H1 (cell line): Measurements from ENCODE around the gene PCDHGB7. TPM values are rescaled to one million over a fixed set of nuclear protein-coding genes. Genes with fewer than 3 reads are reported as not detected.

ENCODE experiments used
- CTCF ChIA-PET: fragments of 300-600 bp; sonication (Branson Sonifier 250); formaldehyde crosslinking; loops from one replicate; lab custom pipeline; 2021; ENCODE audit not compliant: partially characterized antibody; lab: Charles Lee
- POLR2A ChIA-PET: fragments of 300-600 bp; sonication (Branson Sonifier 250); formaldehyde crosslinking; loops from one replicate; lab custom pipeline; 2021; ENCODE audit warnings: inconsistent platforms; ENCODE audit not compliant: partially characterized antibody; lab: Charles Lee
- DNase-seq, 2 experiments: peaks; one replicate each; pipeline versions ENCODE4 v3.0.0 to v3.0.0-alpha.2; 2010 to 2022; ENCODE audit warnings: low spot score in 2 of 2, low read depth in 1 of 2, mixed read lengths in 1 of 2
- FAIRE-seq: peaks from 2 replicates; lab custom pipeline; 2011; peaks lifted over from hg19 to GRCh38; lab: Jason Lieb, UNC
- H2AFZ ChIP-seq: 2 replicates; pipeline ENCODE4 v1.8.1; 2012; ENCODE audit warnings: low read length, inconsistent platforms
- H2AK5ac ChIP-seq: 2 replicates; pipeline ENCODE4 v1.6.1; 2013; ENCODE audit warnings: low read depth, low read length
- H2BK120ac ChIP-seq: replicated peaks from 2 replicates; pipeline ENCODE3; 2013; ENCODE audit warnings: low read depth, low read length, inconsistent platforms
- H2BK12ac ChIP-seq: 2 replicates; pipeline ENCODE4 v1.6.1; 2013; ENCODE audit warnings: low read depth, low read length
- H2BK15ac ChIP-seq: 2 replicates; pipeline ENCODE4 v1.6.1; 2013; ENCODE audit warnings: low read length
- H2BK20ac ChIP-seq: 2 replicates; pipeline ENCODE4 v1.6.1; 2013; ENCODE audit warnings: low read length
- H2BK5ac ChIP-seq: 2 replicates; pipeline ENCODE4 v1.6.1; 2013; ENCODE audit warnings: low read depth, low read length
- H3K14ac ChIP-seq: 2 replicates; pipeline ENCODE4 v1.6.1; 2013; ENCODE audit warnings: inconsistent platforms; ENCODE audit not compliant: insufficient read length
- H3K18ac ChIP-seq: 2 replicates; pipeline ENCODE4 v1.6.1; 2013; ENCODE audit warnings: low read length; ENCODE audit errors: extremely low read depth
- H3K23ac ChIP-seq: 2 replicates; pipeline ENCODE4 v1.6.1; 2013; ENCODE audit warnings: inconsistent platforms; ENCODE audit not compliant: insufficient read length
- H3K23me2 ChIP-seq: 2 replicates; pipeline ENCODE4 v1.6.1; 2013; ENCODE audit warnings: low read depth, low read length
- H3K27ac ChIP-seq: 2 replicates; pipeline ENCODE4 v1.6.1; 2011; ENCODE audit warnings: low read depth, low read length, inconsistent platforms
- H3K27me3 ChIP-seq, 4 experiments: replicated peaks in 1 of 4; 1 replicate in 1 of 4; 2 replicates in 3 of 4; pipeline versions ENCODE4 v1.6.1 to v1.8.1; 2011 to 2013; ENCODE audit warnings: low read length in 3 of 4, mild to moderate bottlenecking in 3 of 4, inconsistent platforms in 2 of 4, mixed read lengths in 2 of 4, moderate library complexity in 1 of 4; ENCODE audit not compliant: control insufficient read depth in 3 of 4, insufficient read depth in 3 of 4; ENCODE audit errors: extremely low read depth in 1 of 4
- H3K36me3 ChIP-seq, 4 experiments: 2 replicates each; pipeline versions ENCODE4 v1.6.1 to v1.8.1; 2011 to 2013; ENCODE audit warnings: mild to moderate bottlenecking in 4 of 4, low read length in 3 of 4, moderate library complexity in 2 of 4, control low read depth in 1 of 4, inconsistent platforms in 1 of 4; ENCODE audit not compliant: insufficient read depth in 4 of 4, control insufficient read depth in 2 of 4
- H3K4ac ChIP-seq: replicated peaks from 2 replicates; pipeline ENCODE3; 2013; ENCODE audit warnings: low read length, low read depth, mixed read lengths, inconsistent platforms; ENCODE audit not compliant: insufficient read length
- H3K4me1 ChIP-seq, 4 experiments: replicated peaks in 1 of 4; 1 replicate in 1 of 4; 2 replicates in 3 of 4; pipeline versions ENCODE4 v1.6.1 to v1.8.1; 2011 to 2013; ENCODE audit warnings: low read length in 3 of 4, inconsistent platforms in 2 of 4, mixed read lengths in 1 of 4; ENCODE audit not compliant: insufficient read depth in 4 of 4, control insufficient read depth in 3 of 4
- H3K4me2 ChIP-seq, 2 experiments: 2 replicates each; pipeline versions ENCODE4 v1.6.1 to v1.8.1; 2011 to 2013; ENCODE audit warnings: low read depth in 2 of 2, low read length in 2 of 2, control low read depth in 1 of 2, inconsistent platforms in 1 of 2, mild to moderate bottlenecking in 1 of 2; ENCODE audit not compliant: insufficient read depth in 1 of 2
- H3K4me3 ChIP-seq, 4 experiments: fragments of 200-600, 300-600 bp in 1 of 4; sonication (generic), shearing (Covaris generic), sonication (Bioruptor Twin) in 1 of 4; 2 replicates each; pipeline versions ENCODE4 v1.5.1 to v1.8.1; 2011 to 2016; ENCODE audit warnings: low read length in 4 of 4, low read depth in 3 of 4, control low read depth in 2 of 4, inconsistent platforms in 2 of 4, mild to moderate bottlenecking in 2 of 4, mixed read lengths in 1 of 4, moderate library complexity in 1 of 4; ENCODE audit not compliant: insufficient read depth in 2 of 4; ENCODE audit errors: extremely low read depth in 1 of 4
- H3K56ac ChIP-seq: replicated peaks from 2 replicates; pipeline ENCODE3; 2013; ENCODE audit warnings: low read depth, mild to moderate bottlenecking, mixed read lengths, low read length, inconsistent platforms; ENCODE audit not compliant: insufficient read length
- H3K79me1 ChIP-seq: 2 replicates; pipeline ENCODE4 v1.6.1; 2013; ENCODE audit warnings: low read depth, low read length, control low read depth
- H3K79me2 ChIP-seq, 2 experiments: 2 replicates each; pipeline versions ENCODE4 v1.6.1 to v1.8.1; 2012 to 2013; ENCODE audit warnings: low read length in 2 of 2, mild to moderate bottlenecking in 2 of 2, inconsistent platforms in 1 of 2; ENCODE audit not compliant: insufficient read depth in 2 of 2, control insufficient read depth in 1 of 2
- H3K9ac ChIP-seq, 4 experiments: replicated peaks in 1 of 4; 1 replicate in 1 of 4; 2 replicates in 3 of 4; pipeline versions ENCODE4 v1.6.1 to v1.8.1; 2011 to 2013; ENCODE audit warnings: low read depth in 3 of 4, low read length in 3 of 4, control low read depth in 2 of 4, mild to moderate bottlenecking in 2 of 4, moderate library complexity in 2 of 4, inconsistent platforms in 1 of 4; ENCODE audit errors: extremely low read depth in 1 of 4
- H3K9me3 ChIP-seq, 2 experiments: 2 replicates each; pipeline versions ENCODE4 v1.6.1 to v1.8.1; 2012 to 2013; ENCODE audit warnings: mild to moderate bottlenecking in 2 of 2, moderate library complexity in 2 of 2, control low read depth in 1 of 2, inconsistent platforms in 1 of 2, low read depth in 1 of 2, low read length in 1 of 2, mixed read lengths in 1 of 2; ENCODE audit not compliant: insufficient read depth in 2 of 2
- H4K20me1 ChIP-seq, 2 experiments: replicated peaks in 1 of 2; 2 replicates each; pipeline versions ENCODE3 to v1.8.1; 2011 to 2013; ENCODE audit warnings: inconsistent platforms in 2 of 2, low read length in 2 of 2, mild to moderate bottlenecking in 1 of 2; ENCODE audit not compliant: insufficient read depth in 2 of 2, control insufficient read depth in 1 of 2
- H4K5ac ChIP-seq: 2 replicates; pipeline ENCODE4 v1.6.1; 2013; ENCODE audit warnings: low read length, low read depth, mixed read lengths, inconsistent platforms; ENCODE audit not compliant: insufficient read length
- H4K8ac ChIP-seq: 2 replicates; pipeline ENCODE4 v1.8.0; 2013; ENCODE audit warnings: mild to moderate bottlenecking, moderate library complexity, low read length, inconsistent platforms; ENCODE audit not compliant: insufficient read depth; ENCODE audit errors: extremely low read depth
- H4K91ac ChIP-seq: replicated peaks from 2 replicates; pipeline ENCODE3; 2013; ENCODE audit warnings: low read length, mixed read lengths, inconsistent platforms; ENCODE audit not compliant: insufficient read length
- BACH1 ChIP-seq: IDR thresholded peaks from 2 replicates; pipeline ENCODE4 v1.6.1; 2012; ENCODE audit warnings: low read length, improper control_type of control experiment
- BCL11A ChIP-seq, 2 experiments: IDR thresholded peaks; one replicate each; pipeline ENCODE4 v1.6.1; 2011; ENCODE audit warnings: low read depth in 2 of 2, low read length in 2 of 2, mild to moderate bottlenecking in 2 of 2
- CEBPB ChIP-seq: IDR thresholded peaks from 2 replicates; pipeline ENCODE4 v1.6.1; 2012; ENCODE audit warnings: low read depth, low read length
- GABPA ChIP-seq: IDR thresholded peaks from 2 replicates; pipeline ENCODE4 v1.6.1; 2011; ENCODE audit warnings: mild to moderate bottlenecking, low read length, moderate library complexity, borderline replicate concordance; ENCODE audit not compliant: insufficient read depth
- JUN ChIP-seq: IDR thresholded peaks from 2 replicates; pipeline ENCODE4 v1.6.1; 2011; ENCODE audit warnings: low read depth, mild to moderate bottlenecking, improper control_type of control experiment, low read length
- POLR2A ChIP-seq, 2 experiments: IDR thresholded peaks; 1 replicate in 1 of 2; 2 replicates in 1 of 2; pipeline ENCODE4 v1.6.1; 2011; ENCODE audit warnings: low read depth in 2 of 2, low read length in 2 of 2, mild to moderate bottlenecking in 2 of 2; ENCODE audit errors: control extremely low read depth in 1 of 2
- POLR2AphosphoS5 ChIP-seq: IDR thresholded peaks from 2 replicates; pipeline ENCODE4 v1.6.1; 2011; ENCODE audit warnings: low read depth, low read length
- RAD21 ChIP-seq, 2 experiments: IDR thresholded peaks in 1 of 2; conservative IDR thresholded peaks in 1 of 2; 2 replicates each; pipeline ENCODE4 v1.6.1; 2011; ENCODE audit warnings: low read depth in 2 of 2, low read length in 2 of 2, improper control_type of control experiment in 1 of 2, inconsistent platforms in 1 of 2, mild to moderate bottlenecking in 1 of 2, moderate library complexity in 1 of 2
- RBBP5 ChIP-seq: IDR thresholded peaks from 2 replicates; pipeline ENCODE4 v1.7.1; 2012; ENCODE audit warnings: low read depth, mild to moderate bottlenecking, inconsistent platforms, low read length, moderate library complexity, borderline replicate concordance
- RFX5 ChIP-seq: IDR thresholded peaks from 2 replicates; pipeline ENCODE4 v1.6.1; 2011; ENCODE audit warnings: low read depth, low read length, improper control_type of control experiment, borderline replicate concordance
- SIN3A ChIP-seq, 2 experiments: IDR thresholded peaks in 1 of 2; conservative IDR thresholded peaks in 1 of 2; 2 replicates each; pipeline ENCODE4 v1.6.1; 2011 to 2012; ENCODE audit warnings: low read length in 2 of 2, improper control_type of control experiment in 1 of 2, low read depth in 1 of 2, mild to moderate bottlenecking in 1 of 2
- SIRT6 ChIP-seq: IDR thresholded peaks from one replicate; pipeline ENCODE4 v1.7.1; 2012; ENCODE audit warnings: low read length, inconsistent platforms
- ZNF274 ChIP-seq: IDR thresholded peaks from 2 replicates; pipeline ENCODE4 v1.7.0; 2012; ENCODE audit warnings: low read length, borderline replicate concordance; ENCODE audit errors: extremely low read depth
- WGBS, 2 experiments: shearing (Covaris generic) in 1 of 2; methylation state at CpG; one replicate each; pipeline versions ENCODE4 v1.1.6 to v1.1.7; 2013 to 2015; ENCODE audit warnings: low lambda C conversion rate in 2 of 2, mixed read lengths in 2 of 2, inconsistent platforms in 1 of 2, low coverage in 1 of 2, missing lambda C conversion rate in 1 of 2; ENCODE audit not compliant: insufficient replicate concordance in 2 of 2, insufficient coverage in 1 of 2, insufficient read length in 1 of 2; ENCODE audit errors: extremely low coverage in 1 of 2, missing lambda C conversion rate in 1 of 2; 5-methylcytosine and 5-hydroxymethylcytosine counted together
- polyA plus RNA-seq, 7 experiments: library from polyadenylated mRNA; depleted of rRNA in 3 of 7; stranded (reverse) in 5 of 7; unstranded in 2 of 7; fragments of >200 nt in 5 of 7; fragments of 200-250 nt in 2 of 7; gene quantifications; 1 replicate in 5 of 7; 2 replicates in 1 of 7; 4 replicates in 1 of 7; pipeline versions ENCODE4 v1.2.1 to v1.2.3, GENCODE V29; 2011 to 2013; ENCODE audit warnings: missing spikeins in 2 of 7, mixed read lengths in 2 of 7
- total RNA-seq: library from RNA; stranded (reverse); fragmentation: NEBNext Ultra II Directional; extraction: Animal tissue kit (Norgen Biotek cat#: 25700); gene quantifications from 2 replicates; pipeline ENCODE4 v1.2.1, GENCODE V29; 2021
- TF ChIP-seq, protein P1 (sequence below): IDR thresholded peaks from 2 replicates; pipeline ENCODE4 v1.6.1; 2011; ENCODE audit warnings: low read depth, mild to moderate bottlenecking, low read length; ENCODE audit not compliant: insufficient read depth

PCDHGB7 gene
- total and polyA plus RNA-seq, 2 of the 8 experiments (the other 6 are each of a cell fraction or from before 2014, with no cell fraction given) = 4.1 to 9.5 TPM

DNA sequence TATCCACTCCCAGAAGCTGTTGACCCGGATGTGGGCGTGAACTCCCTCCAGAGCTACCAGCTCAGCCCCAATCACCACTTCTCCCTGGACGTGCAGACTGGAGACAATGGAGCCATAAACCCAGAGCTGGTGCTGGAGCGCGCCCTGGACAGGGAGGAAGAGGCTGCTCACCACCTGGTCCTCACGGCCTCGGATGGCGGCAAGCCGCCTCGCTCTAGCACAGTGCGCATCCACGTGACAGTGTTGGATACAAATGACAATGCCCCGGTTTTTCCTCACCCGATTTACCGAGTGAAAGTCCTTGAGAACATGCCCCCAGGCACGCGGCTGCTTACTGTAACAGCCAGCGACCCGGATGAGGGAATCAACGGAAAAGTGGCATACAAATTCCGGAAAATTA is 24.2 kb upstream of the PCDHGB7 start:
- Histone ChIP-seq H3K23me2 (no peaks in the 10 kb centered on the region), H3K14ac (no peak overlapping the region), H4K20me1 (no peaks in the 10 kb centered on the region), H3K27ac (no peak overlapping the region), H2BK5ac (no peak overlapping the region), H2BK20ac (no peak overlapping the region), H3K56ac (no peak overlapping the region), H3K36me3 (peaks cover 3 to 29% (median 14%) of the 10 kb centered on the region in 4 experiments; a peak in 7 of 8 replicates), H4K8ac (no peak overlapping the region; the same call in 1 of the 2 replicates), H2BK120ac (no peak overlapping the region), H3K4me2 (no peak overlapping the region), H2BK12ac (no peak overlapping the region), H3K4me1 (no peaks in the 10 kb centered on the region), H2BK15ac (no peak overlapping the region), H3K9me3 (peaks cover 56 to 63% of the 10 kb centered on the region in 2 experiments), H3K79me2 (no peaks in the 10 kb centered on the region), H4K5ac (no peak overlapping the region), H3K79me1 (no peaks in the 10 kb centered on the region), H4K91ac (no peak overlapping the region), H2AFZ (no peak overlapping the region), H3K27me3 (no peaks in the 10 kb centered on the region; a peak in 1 of 7 replicates), H3K9ac (no peak overlapping the region), H2AK5ac (no peak overlapping the region), H3K18ac (no peak overlapping the region), H3K4me3 (no peak overlapping the region), H3K4ac (no peak overlapping the region), H3K23ac (no peak overlapping the region)
- POLR2A ChIA-PET = no interaction called here
- FAIRE-seq = no peak
- DNase-seq = no peak
- 93% methylated on average over 21 of the region's 21 CpGs; no CpG with 5 or more reads in 1 of the 2 experiments for WGBS, 2 experiments
- CTCF ChIA-PET = interaction anchor here (0.8 to 8.7 kb wide), 6 partner anchors 10 to 131 kb away, joined by 3 to 68 read pairs (median 6); partner anchors contain the start of genes PCDHGA11, PCDHGA9, PCDHGB6 and PCDHGB7
- TF ChIP-seq POLR2AphosphoS5 (no peak), SIRT6 (no peak), GABPA (no peak), POLR2A (IDR thresholded peaks at IDR 0.05; ENCODE audit: control extremely low read depth in 1 of 2, low read depth in 2 of 2, low read length in 2 of 2) (no peak), JUN (no peak), RBBP5 (no peak), RFX5 (no peak), ZNF274 (no peak), SIN3A (conservative IDR thresholded peaks at IDR 0.05 in 1 of 2, IDR thresholded peaks at IDR 0.05 in 1 of 2; ENCODE audit: low read depth in 1 of 2, low read length in 2 of 2) (no peak), BACH1 (no peak), RAD21 (IDR thresholded peaks at IDR 0.05 in 1 of 2, conservative IDR thresholded peaks at IDR 0.05 in 1 of 2; ENCODE audit: low read depth in 2 of 2, low read length in 2 of 2) (no peak), CEBPB (no peak), BCL11A (IDR thresholded peaks at IDR 0.05; ENCODE audit: low read depth in 2 of 2, low read length in 2 of 2) (no peak)
- TF ChIP-seq, protein P1, sequence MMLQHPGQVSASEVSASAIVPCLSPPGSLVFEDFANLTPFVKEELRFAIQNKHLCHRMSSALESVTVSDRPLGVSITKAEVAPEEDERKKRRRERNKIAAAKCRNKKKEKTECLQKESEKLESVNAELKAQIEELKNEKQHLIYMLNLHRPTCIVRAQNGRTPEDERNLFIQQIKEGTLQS = no peak
